Esophagus squamous epithelium (tissue), 4 donors: ENCODE data around the gene SEM1.

Experiments used
- CTCF ChIP-seq, 6 experiments: fragments of 450-650 bp in 4 of 6; fragments of 200-600 bp in 2 of 6; sonication (generic) in 2 of 6; IDR thresholded peaks; one replicate each; pipeline ENCODE4 v1.5.1; 2016 to 2019; ENCODE audit warnings: antibody characterized with exemption in 6 of 6, mild to moderate bottlenecking in 4 of 6, moderate library complexity in 4 of 6
- POLR2A ChIP-seq, 4 donors: fragments of 450-650 bp; IDR thresholded peaks; one replicate each; pipeline ENCODE4 v1.6.1; 2017; ENCODE audit warnings: antibody characterized with exemption in 4 of 4, mild to moderate bottlenecking in 4 of 4, moderate library complexity in 3 of 4

- TF ChIP-seq CTCF (IDR thresholded peaks at IDR 0.05) (no peak), POLR2A (IDR thresholded peaks at IDR 0.05) (no peak)
Measured at GRCh38 chr7:96645084-96645483, 64.6 kb downstream of the SEM1 start.
